Stimulated activated CD8-positive, alpha-beta memory T cell treated with anti-CD3 and anti-CD28 coated beads, Interleukin-2, amount 100 ng/mL, for 1 hour (primary cell): Measurements from ENCODE around the gene EVPLL.
"Not testable (repeated sequence)": the region's sequence is repeated elsewhere in the genome, so short reads cannot be mapped to it uniquely, and the experiment has no call there.

Experiments
- DNase-seq, 2 donors: peaks; one replicate each; pipeline ENCODE4 v3.0.0-alpha.2; 2020; ENCODE audit warnings: low read depth in 2 of 2

EVPLL gene

GRCh38 chr17:18379246-18380146 is 1.9 kb downstream of the EVPLL start:
- DNase-seq = no peak

DNA sequence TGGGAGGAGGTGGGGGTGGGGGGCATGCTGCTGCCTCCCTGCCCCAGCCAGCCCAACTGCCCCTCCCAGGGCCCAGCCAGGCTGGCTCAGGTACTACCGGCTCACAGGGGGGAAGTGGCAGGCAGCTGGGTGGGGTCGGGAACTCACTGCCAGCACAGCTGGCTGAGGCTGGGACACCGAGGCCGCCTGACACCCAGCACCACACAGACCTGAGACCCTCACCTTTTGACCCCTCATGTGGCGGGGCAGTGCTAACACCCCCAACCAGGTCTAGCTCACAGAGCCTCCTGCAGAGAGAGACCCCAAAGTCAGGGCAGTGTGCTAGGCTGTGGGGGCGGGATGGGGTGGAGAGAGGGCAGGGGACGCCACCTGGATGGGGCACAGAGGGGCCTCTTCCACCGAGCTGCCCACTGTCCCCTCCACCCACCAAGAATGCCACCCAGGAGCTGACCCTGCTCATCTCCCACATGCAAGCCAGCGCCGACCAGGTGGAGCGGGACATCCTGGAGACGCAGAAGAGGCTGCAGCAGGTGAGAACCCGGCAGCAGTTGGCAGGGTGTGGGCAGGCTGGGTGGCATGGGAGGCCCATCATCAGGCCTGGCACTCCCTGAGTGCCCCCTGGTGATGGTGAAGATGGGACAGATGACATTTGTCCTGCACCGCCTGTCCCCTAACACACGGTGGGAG is 3.0 kb downstream of the EVPLL start:
- no peak for DNase-seq

DNA sequence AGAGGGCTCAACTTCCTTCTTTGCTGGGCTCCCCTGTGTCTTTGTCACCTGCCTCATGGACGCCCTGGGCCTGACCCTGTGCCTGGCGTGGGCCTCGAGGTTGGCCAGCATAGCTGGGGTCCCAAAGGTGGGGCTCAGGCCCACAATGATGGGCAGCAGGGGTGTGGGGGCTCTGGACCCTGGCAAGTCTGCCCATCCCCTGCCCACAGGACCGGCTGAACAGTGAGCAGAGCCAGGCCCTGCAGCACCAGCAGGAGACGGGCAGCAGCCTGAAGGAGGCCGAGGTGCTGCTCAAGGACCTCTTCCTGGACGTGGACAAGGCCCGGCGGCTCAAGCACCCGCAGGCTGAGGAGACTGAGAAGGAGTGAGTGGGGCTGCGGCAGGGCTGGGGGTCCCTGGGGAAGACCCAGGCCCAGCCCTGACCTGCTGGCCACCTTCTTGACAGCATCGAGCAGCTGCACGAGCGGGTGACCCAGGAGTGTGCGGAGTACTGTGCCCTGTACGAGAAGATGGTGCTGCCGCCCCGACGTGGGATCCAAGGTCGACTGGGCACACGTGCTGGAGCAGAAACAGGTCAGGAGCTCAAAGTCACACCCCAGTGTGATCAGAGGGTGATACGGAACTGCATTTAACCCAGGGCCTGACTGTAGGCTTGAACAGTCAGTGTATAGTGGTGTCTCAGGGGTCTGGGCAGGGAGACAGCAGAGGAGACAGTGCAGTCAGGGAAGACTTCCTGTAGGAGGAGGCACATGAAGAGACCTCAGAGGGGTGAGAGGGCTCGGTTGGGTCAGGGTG is 3.8 kb downstream of the EVPLL start:
- DNase-seq = no peak

DNA sequence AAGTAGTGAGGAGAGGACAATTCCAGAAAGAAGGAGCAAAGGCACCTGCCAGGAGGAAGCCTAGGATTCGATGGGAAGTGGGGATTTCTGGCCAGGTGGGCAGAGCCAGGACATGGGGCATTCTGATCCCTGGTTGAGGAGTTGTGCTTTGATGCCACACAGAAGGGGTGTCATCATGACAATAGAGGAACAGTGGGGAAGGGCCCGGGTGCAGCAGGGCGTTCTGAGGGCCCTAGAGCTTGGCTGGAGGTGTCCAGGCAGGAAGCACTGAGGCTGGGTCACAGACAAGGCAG is 4.3 kb downstream of the EVPLL start:
- DNase-seq = no peak

GRCh38 chr17:18382441-18383078 is 5.0 kb downstream of the EVPLL start:
- no peak for DNase-seq

- DNase-seq = not testable (repeated sequence)
These were observed 5.5 kb downstream of the EVPLL start for GRCh38 chr17:18383079-18383481.

DNA sequence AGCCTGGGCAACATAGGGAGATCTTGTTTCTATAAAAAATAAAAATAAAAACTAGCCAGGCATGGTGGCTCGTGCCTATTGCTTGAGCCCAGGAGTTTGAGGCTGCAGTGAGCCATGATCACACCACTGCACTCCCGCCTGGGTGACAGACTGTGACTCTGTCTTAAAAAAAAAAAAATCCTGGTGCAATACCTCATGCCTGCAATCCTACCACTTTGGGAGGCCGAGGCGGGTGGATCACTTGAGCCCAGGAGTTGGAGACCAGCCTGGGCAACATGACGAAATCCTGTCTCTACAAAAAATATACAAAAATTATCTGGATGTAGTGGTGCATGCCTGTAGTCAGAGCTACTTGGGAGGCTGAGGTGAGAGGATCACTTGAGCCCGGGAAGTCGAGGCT is 6.7 kb downstream of the EVPLL start:
- DNase-seq = not testable (repeated sequence)

DNA sequence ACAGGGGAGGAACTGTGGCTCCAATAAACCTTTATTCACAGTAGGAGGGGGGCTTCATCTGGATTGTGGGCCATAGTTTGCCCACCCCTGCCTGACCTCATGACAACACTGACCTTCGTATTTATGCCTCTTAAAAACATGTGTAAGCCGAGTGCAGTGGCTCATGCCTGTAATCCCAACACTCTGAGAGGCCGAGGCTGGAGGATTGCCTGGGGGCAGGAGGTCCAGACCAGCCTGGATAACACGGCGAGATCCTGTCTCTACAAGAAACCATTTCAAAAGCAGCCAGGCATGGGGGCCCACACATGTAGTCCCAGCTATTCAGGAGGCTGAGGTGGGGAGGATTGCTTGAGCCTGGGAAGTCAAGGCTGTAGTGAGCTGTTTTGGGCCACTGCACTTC is 10.0 kb downstream of the EVPLL start:
- DNase-seq = not testable (repeated sequence)

- DNase-seq = not testable (repeated sequence)
These were observed 10.7 kb downstream of the EVPLL start for GRCh38 chr17:18388266-18388665.

- not testable (repeated sequence) for DNase-seq
These were observed 11.2 kb downstream of the EVPLL start for GRCh38 chr17:18388728-18389127.

DNA sequence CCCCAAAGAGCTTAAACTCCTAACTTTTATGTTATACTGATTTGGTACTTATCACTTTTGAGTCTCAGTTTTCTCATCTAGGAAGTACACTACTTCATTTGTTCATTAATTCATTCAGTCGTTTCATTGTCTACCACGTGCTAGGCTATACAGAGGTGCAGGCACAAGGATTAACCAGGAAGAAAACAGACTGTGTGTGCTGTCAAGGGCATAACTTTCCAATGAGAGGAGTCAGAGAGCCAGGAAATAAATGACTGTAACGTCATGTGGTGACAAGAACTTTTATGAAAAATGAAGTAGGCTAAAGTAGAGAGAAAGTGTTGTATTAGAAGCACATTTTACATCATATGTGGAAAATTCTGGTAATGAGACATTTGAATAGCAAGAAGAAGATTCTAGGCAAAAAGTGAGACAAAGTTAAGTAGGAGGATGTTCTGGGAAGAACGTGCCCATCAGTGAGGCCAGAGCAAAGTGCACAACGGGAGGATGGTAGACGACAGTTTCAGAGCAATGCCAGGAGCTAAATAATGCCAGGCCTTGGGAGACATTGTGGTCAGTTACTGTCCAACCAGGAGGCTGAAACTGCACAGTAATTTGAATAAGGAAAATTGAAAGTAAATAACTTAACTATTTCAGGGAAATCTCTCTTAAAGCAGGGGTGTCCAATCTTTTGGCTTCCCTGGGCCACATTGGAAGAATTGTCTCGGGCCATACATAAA is 24.5 kb downstream of the EVPLL start:
- DNase-seq = not testable (repeated sequence)

- DNase-seq = not testable (repeated sequence)
These were observed 25.6 kb downstream of the EVPLL start for GRCh38 chr17:18403166-18403565.

DNA sequence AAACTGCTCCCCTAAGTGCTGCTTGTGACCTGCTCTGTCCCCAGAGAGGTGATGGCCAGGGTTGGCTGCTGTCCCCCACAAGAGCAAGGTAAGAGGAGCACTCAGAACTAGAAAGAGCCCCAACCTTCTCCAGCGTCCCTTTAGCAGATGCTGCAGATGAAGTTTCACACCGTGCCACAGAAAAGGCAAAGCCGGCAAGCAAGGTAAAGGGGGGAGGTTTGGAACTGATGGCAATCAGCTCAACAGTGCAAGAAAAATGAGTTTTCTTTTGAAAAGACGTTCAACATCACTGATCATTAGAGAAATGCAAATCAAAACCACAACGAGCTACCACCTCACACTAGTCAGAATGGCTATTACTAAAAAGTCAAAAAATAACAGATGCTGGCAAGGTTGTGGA is 26.0 kb downstream of the EVPLL start:
- not testable (repeated sequence) for DNase-seq

GRCh38 chr17:18408906-18409305 is 31.3 kb downstream of the EVPLL start:
- DNase-seq = not testable (repeated sequence)

DNA sequence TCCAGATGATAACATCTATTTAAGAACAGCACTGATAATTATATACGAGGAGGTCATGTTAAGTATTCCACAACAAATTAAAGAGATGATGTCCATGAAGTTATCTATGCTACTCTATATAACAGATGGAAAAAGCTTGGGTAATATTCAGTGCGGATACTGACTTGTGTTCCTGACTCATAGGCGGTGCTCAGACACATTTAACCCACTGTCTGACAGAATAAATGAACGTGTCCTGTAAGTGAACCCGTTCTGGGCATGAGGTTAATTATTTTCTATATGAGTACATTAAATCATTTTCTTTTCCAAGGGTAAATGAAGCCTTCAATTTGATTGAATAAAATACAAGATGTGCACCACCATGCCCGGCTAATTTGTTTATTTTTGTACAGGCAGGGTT is 31.7 kb downstream of the EVPLL start:
- DNase-seq = not testable (repeated sequence)

DNA sequence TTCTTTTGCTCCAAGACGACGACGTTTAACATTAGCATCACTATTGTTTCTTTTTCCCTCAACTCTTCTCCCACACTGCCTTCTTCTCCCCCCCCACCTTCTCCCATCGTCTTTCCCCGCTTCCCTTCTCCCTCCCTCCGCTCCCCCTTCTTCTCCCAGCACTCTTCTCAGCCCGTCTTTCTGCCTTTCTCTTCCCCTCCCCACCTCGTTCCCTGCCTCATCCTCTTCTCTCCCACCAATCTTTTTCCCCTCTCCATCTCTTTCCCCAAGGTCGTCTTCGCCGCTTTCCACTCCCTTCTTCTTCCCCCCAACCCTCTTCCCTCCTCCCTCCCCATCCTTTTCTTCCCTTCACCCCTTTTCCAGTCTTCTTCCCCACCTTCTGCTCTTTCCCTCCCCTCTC is 33.2 kb downstream of the EVPLL start:
- not testable (repeated sequence) for DNase-seq

DNA sequence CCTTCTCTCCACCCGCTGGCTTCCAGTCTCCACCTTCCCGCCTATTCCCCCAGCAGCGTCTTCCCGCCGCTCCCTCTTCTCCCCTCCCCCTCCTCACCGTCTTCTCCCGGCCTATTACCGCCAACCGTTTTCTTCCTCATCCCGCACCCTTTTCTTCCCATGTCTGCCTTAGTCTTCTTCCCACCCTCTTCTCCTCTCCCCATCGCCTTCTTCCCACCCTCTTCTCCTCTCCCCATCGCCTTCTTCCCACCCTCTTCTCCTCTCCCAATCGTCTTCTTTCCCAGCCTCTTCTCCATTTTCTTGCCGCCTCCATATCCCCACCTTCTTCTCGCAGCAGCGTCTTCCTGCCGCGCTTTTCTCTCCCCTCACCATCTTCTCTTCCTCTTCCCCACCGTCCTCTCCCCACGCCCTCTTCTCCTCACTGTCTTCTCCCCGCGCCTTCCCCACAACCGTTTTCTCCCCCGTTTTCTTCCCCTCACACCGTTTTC is 33.8 kb downstream of the EVPLL start:
- not testable (repeated sequence) for DNase-seq

- DNase-seq = not testable (repeated sequence)
These were observed 34.5 kb downstream of the EVPLL start for GRCh38 chr17:18412001-18412538.

DNA sequence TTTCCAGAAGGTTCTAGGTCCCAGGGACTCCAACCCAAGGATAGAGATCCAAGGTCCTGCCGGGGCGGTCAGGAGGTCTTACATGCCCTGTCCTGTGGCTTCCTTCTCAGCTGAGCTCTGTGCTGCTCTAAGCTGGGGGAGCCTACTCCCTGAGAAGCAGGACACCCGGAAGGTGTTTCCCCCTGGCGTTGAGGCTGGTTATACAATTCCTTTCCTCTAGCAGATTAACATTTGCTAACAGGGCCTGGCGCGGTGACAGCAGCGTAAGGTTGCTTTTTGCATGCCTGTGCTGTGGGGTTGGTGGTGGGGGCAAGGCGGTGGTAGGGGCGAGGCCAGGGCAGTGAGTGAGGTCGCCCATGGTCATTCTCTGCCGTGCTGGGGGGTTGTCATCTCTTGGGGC is 43.9 kb downstream of the EVPLL start:
- DNase-seq = not testable (repeated sequence)

DNA sequence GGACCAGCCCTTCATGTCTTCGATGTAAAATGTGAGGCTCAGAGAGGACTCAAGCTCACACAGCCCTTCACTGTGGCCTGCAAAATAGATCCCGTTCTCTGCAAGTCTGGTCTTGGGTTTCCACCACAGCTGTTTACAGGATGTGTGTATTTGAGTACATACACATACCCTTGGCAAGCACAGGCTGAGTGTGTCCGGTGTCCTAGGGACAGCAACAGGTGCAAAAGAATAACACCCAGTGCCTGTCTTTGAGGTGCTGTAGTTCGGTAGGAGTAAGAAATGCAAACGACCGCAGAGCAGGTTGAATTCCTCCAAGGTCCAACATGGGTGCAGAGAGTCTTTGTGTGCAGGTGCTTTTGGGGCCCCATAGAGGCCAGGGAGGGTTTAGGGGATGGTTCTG is 44.9 kb downstream of the EVPLL start:
- DNase-seq = not testable (repeated sequence)

- not testable (repeated sequence) for DNase-seq
These were observed 45.4 kb downstream of the EVPLL start for GRCh38 chr17:18423015-18423414.
